GM13977 (cell line): ENCODE measurements around the gene FERMT3.

Experiments used
- DNase-seq: peaks from one replicate; pipeline ENCODE4 v3.0.0; 2012; ENCODE audit warnings: low spot score
- CTCF ChIP-seq: IDR thresholded peaks from 2 replicates; pipeline ENCODE4 v1.5.1; 2012; ENCODE audit warnings: mild to moderate bottlenecking, control low read depth; ENCODE audit not compliant: insufficient read depth; ENCODE audit errors: extremely low read depth, missing control alignments
- in situ Hi-C: fragments of 300-500 bp; cut with MboI; formaldehyde crosslinking; loops from one replicate; pipeline ENCODE4 v1.12.0; 2022; ENCODE audit warnings: low sequenced_read_pairs, low pct_unique_long_range_greater_than_20kb, mixed read lengths, inconsistent platforms; ENCODE audit not compliant: unreplicated experiment

Gene FERMT3

GRCh38 chr11:64249038-64249437 is 42.5 kb downstream of the FERMT3 start:
- no peak for TF ChIP-seq CTCF
- DNase-seq, result no peak
- in situ Hi-C loops, result no loop called here

DNA sequence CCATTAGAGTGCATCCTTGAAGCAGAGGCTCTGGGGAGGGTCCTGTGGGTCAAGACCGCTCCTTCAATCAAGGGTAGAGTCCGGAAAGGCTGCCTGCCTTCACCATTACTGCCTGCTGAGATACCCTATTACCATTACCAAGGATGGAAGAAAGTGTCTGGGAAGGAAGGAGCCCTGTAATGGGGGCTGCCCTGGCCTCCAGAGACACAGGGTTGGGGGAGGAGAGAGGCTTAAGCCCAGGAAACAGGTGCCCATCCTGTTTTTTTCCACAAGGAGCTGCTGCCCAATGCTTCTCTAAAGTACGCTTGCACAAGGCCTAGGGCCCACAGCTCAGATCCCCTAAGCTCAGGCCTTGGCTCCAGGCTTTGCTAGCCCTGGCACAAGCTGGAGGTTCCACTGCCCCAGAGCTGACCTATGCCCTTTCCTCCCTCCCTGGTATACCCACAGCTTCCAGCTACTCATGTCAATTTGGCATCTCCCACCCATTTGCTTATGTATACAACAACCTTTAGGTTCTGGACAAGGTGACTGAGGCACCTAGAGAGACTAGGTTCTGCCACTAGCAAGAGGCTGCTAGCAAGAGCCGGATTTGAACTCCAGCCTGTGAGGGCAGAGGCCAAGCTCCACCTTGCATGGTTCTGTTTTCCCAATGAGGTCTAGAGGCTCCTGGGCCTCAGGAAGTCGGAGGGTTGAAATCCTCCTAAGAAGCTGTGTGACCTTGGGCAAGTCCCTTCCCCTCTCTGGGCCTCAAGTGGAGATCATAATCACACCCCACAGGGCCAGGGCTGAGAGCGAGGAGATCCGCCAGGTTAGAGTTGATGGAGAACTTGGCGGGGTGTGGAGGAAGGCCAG is 43.3 kb downstream of the FERMT3 start:
- no peak for TF ChIP-seq CTCF
- in situ Hi-C loops, result no loop called here
- no peak for DNase-seq

GRCh38 chr11:64250415-64251015 is 44.0 kb downstream of the FERMT3 start:
- no peak for TF ChIP-seq CTCF
- in situ Hi-C loops, result no loop called here
- peak; percentile 29 for DNase-seq

DNA sequence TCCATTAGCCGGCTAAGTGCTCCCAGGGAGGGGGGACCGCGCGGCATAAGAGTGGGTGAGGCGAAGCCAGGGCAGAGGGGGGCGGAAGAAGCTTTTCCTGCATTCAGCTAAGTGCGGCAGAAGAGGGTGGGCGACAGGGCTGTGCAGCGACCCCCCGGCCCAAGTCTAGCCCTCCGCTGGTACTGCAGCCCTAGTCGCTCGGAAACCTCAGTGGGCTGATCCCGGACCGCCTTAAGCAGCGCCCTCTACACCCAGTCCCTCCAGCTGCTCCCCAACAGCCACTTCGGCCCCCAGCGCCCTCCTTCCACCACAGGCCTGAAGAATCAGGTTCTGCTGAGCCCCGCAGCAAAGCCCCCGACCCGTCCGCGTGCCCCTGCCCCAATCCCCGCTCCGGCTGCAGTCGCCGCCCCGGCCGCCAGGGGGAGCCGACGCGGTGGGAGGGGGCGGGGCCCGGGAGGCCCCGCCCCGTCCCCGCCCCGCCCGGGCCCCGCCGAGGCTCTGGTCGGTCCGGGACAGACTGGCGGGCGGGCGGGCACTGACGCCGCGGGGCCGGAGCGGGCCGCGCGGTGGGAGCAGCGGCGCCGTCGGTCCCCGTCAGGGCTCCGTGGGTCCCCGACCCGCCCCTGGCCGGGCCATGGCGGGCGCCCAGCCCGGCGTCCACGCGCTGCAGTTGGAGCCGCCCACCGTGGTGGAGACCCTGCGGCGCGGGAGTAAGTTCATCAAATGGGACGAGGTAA is 44.7 kb downstream of the FERMT3 start, which contains the start of gene PLCB3:
TSS of gene PLCB3 (plus strand) at position 515 of the 737 bp plus-strand sequence. CDS start at position 635, 120 bp downstream.
- DNase-seq, result peak; percentile 96
- in situ Hi-C loops, result no loop called here
- TF ChIP-seq CTCF, result peak; percentile 73

GRCh38 chr11:64251753-64252002 is 45.2 kb downstream of the FERMT3 start:
- no peak for TF ChIP-seq CTCF
- in situ Hi-C loops, result no loop called here
- DNase-seq, result no peak

DNA sequence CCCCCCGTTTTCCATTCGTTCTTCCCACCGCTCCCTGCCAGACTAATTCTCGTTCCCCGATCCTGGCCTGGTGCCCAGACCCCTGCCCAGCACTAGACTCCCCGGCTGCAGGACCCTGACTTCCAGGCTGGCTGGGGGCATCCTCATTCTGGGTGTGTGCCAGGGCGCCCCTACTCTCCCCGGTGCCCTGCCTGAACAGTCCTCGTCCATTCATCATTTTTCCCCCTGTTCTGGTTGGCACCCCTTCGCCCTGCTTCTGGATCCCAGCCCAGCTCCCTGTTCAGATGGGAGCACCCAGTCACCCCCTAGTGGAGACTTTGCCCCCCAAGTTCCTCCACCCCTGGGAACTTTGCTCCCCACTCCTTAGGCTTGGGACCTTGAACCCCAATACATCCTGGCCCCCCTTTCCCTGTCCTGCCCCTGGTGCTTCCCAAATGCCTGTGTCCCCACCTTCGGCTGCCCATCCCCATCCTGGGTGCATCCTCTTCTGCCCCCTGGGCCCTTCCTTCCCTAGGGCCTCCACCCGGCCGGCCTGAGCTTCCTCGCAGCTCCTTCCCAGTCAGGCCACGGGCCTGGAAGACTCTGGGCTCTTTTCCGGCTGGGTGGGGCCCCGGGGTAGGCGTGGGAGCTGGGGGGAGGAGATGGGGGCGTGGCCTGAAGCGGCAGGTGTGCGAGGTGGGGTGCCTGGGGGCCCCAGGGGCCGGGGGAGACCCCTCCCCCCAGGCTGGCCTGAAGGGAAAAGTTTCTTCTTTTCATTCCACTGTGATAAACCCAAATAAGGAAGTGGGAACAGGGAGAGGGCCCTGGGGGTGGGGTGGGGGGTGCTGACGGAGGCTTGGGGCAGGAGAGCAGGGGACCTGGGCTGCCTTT is 45.7 kb downstream of the FERMT3 start:
- in situ Hi-C loops, result no loop called here
- peak; percentile 70 for DNase-seq
- TF ChIP-seq CTCF, result peak; percentile 40
